Activated naive CD4-positive, alpha-beta T cell treated with anti-CD3 and anti-CD28 coated beads, Interleukin-2, amount 10 ng/mL, durations not matched to agents 7 days and 5 days (primary cell): ENCODE results near the gene VPS13C.
A peak's percentile ranks its signal among the peaks of the same experiment; 100 is the strongest.
"Not testable (repeated sequence)": the region's sequence is repeated elsewhere in the genome, so short reads cannot be mapped to it uniquely, and the experiment has no call there.

ENCODE experiments used
- CTCF ChIA-PET: fragments of 350-600 bp; sonication (Branson Sonifier 250); formaldehyde crosslinking; loops from one replicate; lab custom pipeline; 2021; ENCODE audit warnings: antibody characterized with exemption; lab: Charles Lee
- DNase-seq: peaks from one replicate; pipeline ENCODE4 v3.0.0-alpha.2; 2020
- H3K27ac Mint-ChIP-seq: one replicate; pipeline ENCODE4 v1.8.0; 2021; ENCODE audit warnings: mild to moderate bottlenecking, moderate library complexity, mixed read lengths
- H3K27me3 Mint-ChIP-seq: one replicate; pipeline ENCODE4 v1.8.0; 2021; ENCODE audit warnings: mild to moderate bottlenecking, mixed read lengths
- H3K36me3 Mint-ChIP-seq: one replicate; pipeline ENCODE4 v1.8.0; 2021; ENCODE audit warnings: mixed read lengths
- H3K4me1 Mint-ChIP-seq: one replicate; pipeline ENCODE4 v1.8.0; 2021; ENCODE audit warnings: mixed read lengths
- H3K4me3 Mint-ChIP-seq: one replicate; pipeline ENCODE4 v1.8.0; 2021; ENCODE audit warnings: mild to moderate bottlenecking, moderate library complexity, mixed read lengths
- H3K9me3 Mint-ChIP-seq: one replicate; pipeline ENCODE4 v1.8.0; 2021; ENCODE audit warnings: mixed read lengths

VPS13C gene

GRCh38 chr15:62066663-62067447 lies 6.6 kb upstream of the VPS13C start, which contains the start of gene C2CD4A:
TSS of gene C2CD4A (plus strand) at chr15:62066977. CDS start at chr15:62067614, 637 bp downstream.
- peak; percentile 69 for DNase-seq
- CTCF ChIA-PET: interaction anchor here (0.9 kb wide), 1 partner anchor 194 kb away, joined by 3 read pairs; no protein-coding TSS in a partner anchor
- peak within 1 kb of the TSS; percentile 62 for H3K27ac Mint-ChIP-seq
- H3K9me3 Mint-ChIP-seq: no peaks in the 10 kb centered on the region
- H3K4me3 Mint-ChIP-seq: peak within 1 kb of the TSS; percentile 72
- no peaks in the 10 kb centered on the region for H3K36me3 Mint-ChIP-seq
- peaks cover 53% of the 10 kb centered on the region for H3K27me3 Mint-ChIP-seq
- peaks cover 26% of the 10 kb centered on the region for H3K4me1 Mint-ChIP-seq

GRCh38 chr15:62063825-62064635 lies 3.8 kb upstream of the VPS13C start:
- Mint-ChIP-seq H3K4me1 (peaks cover 40% of the 10 kb centered on the region), H3K9me3 (no peaks in the 10 kb centered on the region), H3K4me3 (no peak overlapping the region), H3K27ac (no peak overlapping the region), H3K36me3 (no peaks in the 10 kb centered on the region), H3K27me3 (peaks cover 53% of the 10 kb centered on the region)
- DNase-seq: no peak
- CTCF ChIA-PET: no interaction called here

DNA sequence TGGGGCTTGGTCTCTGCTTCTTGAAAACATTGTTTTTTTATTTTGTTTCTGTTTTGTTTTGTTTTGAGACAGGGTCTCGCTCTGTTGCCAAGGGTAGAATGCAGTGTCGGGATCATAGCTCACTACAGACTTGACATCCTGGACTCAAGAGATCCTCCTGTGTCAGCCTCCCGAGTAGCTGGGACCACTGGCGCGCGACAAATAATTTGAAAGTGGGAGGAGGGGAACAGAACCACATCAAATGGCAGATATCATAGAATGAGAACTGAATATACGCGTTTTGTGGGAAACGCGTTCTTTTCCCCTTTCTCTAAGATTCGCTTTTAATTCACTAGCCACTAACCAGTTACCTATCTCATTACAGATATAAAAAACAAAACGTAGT lies 641 bp upstream of the VPS13C start:
- peaks cover 30% of the 10 kb centered on the region for H3K4me1 Mint-ChIP-seq
- CTCF ChIA-PET: interaction anchor here (0.7 to 2.4 kb wide), 13 partner anchors 9 to 193 kb away, joined by 3 to 7 read pairs (median 4); no protein-coding TSS in a partner anchor
- peak overlapping the region; percentile 99 for H3K27ac Mint-ChIP-seq
- no peaks in the 10 kb centered on the region for H3K9me3 Mint-ChIP-seq
- H3K27me3 Mint-ChIP-seq: peaks cover 27% of the 10 kb centered on the region
- DNase-seq: no peak
- H3K4me3 Mint-ChIP-seq: peak overlapping the region; percentile 91
- H3K36me3 Mint-ChIP-seq: peaks cover 6% of the 10 kb centered on the region

GRCh38 chr15:62059816-62060112 lies 483 bp downstream of the VPS13C start:
- Mint-ChIP-seq H3K27ac (peak overlapping the region; percentile 99), H3K4me1 (peaks cover 31% of the 10 kb centered on the region), H3K27me3 (peaks cover 19% of the 10 kb centered on the region), H3K4me3 (peak overlapping the region; percentile 91), H3K36me3 (peaks cover 6% of the 10 kb centered on the region), H3K9me3 (no peaks in the 10 kb centered on the region)
- DNase-seq: peak; percentile 84
- CTCF ChIA-PET: interaction anchor here (0.9 to 1.6 kb wide), 7 partner anchors 14 to 182 kb away, joined by 3 to 7 read pairs (median 4); no protein-coding TSS in a partner anchor

DNA sequence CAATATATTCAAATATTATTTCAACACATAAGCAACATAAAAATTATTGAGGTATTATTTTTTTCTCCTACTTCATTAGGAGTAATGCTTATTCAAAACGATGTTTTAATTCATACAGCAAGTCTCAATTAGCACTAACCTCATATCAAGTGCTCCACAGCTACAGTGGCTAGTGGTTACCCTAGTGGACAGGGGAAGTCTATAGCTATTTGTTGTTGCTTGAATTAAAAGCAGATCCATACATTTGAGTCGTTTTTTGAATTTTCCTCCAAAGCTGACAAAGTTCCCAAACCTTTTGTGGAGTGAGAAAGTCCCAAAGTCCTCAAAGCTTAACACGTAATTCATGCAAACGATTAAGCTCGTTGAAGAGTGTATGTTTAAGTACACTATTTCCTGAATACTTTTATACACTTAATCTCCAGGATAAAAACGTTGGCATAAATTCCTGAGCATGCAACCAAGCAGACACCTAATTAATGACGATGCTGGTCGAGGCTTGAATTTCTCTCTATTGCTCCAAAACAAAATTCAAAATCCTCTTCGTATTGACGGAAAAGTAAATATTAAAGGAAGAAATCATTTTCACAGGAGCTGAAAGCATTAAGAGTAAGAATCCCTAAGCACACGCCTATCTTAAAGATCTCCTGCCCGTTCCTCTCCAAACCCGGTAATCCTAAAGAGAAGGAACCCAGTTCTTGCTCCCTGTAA lies 985 bp downstream of the VPS13C start:
- Mint-ChIP-seq H3K27ac (peak overlapping the region; percentile 99), H3K36me3 (peaks cover 6% of the 10 kb centered on the region), H3K4me1 (peaks cover 36% of the 10 kb centered on the region), H3K4me3 (peak overlapping the region; percentile 91), H3K9me3 (no peaks in the 10 kb centered on the region), H3K27me3 (peaks cover 14% of the 10 kb centered on the region)
- DNase-seq: no peak
- CTCF ChIA-PET: interaction anchor here (0.5 to 0.6 kb wide), 2 partner anchors 224 to 1379 kb away, joined by 3 read pairs; no protein-coding TSS in a partner anchor

DNA sequence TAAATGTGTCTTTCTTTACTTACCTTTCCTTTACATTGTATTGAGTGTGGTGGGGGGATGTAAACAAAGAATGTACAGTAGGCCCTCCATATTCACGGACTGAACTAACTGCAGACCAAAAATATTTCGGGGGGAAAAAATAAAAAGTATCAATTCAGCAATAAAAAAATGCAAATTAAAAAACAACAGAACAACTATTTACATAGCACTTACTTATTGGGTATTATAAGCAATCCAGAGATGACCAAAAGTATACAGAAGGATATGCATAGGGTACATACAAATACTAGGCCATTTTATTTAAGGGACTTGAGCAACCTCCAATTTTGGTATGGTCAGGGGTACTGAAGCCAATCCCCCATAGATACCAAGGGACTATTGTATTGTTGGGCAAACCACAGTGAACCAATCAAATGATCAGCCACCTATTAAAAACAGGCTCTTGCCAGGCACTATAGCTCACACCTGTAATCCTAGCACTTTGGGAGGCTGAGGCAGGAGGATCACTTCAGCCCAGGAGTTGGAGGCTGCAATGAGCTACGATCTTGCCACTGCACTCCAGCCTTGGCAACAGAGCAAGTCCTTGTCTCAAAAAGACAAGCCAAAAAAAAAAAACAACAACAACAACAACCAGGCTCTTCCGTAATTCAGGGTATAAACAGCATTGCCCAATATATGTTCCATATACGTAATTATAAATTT lies 1.8 kb downstream of the VPS13C start:
- CTCF ChIA-PET: interaction anchor here (0.6 kb wide), 1 partner anchor 1378 kb away, joined by 3 read pairs; no protein-coding TSS in a partner anchor
- Mint-ChIP-seq H3K4me3 (peak overlapping the region; percentile 58), H3K27me3 (peaks cover 8% of the 10 kb centered on the region), H3K4me1 (peaks cover 41% of the 10 kb centered on the region), H3K27ac (peak overlapping the region; percentile 45), H3K36me3 (peaks cover 6% of the 10 kb centered on the region), H3K9me3 (no peaks in the 10 kb centered on the region)
- DNase-seq: no peak

- no peak for DNase-seq
- H3K4me3 Mint-ChIP-seq: no peak overlapping the region
- H3K27ac Mint-ChIP-seq: no peak overlapping the region
- H3K27me3 Mint-ChIP-seq: peaks cover 4% of the 10 kb centered on the region
- peaks cover 6% of the 10 kb centered on the region for H3K36me3 Mint-ChIP-seq
- peaks cover 48% of the 10 kb centered on the region for H3K4me1 Mint-ChIP-seq
- no peaks in the 10 kb centered on the region for H3K9me3 Mint-ChIP-seq
- CTCF ChIA-PET: no interaction called here
These were observed 2.8 kb downstream of the VPS13C start for GRCh38 chr15:62057341-62057980.

- H3K27ac Mint-ChIP-seq: no peak overlapping the region
- no peak overlapping the region for H3K4me3 Mint-ChIP-seq
- DNase-seq: no peak
- CTCF ChIA-PET: no interaction called here
- H3K4me1 Mint-ChIP-seq: peaks cover 33% of the 10 kb centered on the region
- H3K36me3 Mint-ChIP-seq: peaks cover 9% of the 10 kb centered on the region
- H3K27me3 Mint-ChIP-seq: no peaks in the 10 kb centered on the region
- peaks cover 2% of the 10 kb centered on the region for H3K9me3 Mint-ChIP-seq
These were observed 5.3 kb downstream of the VPS13C start for GRCh38 chr15:62054979-62055378.

DNA sequence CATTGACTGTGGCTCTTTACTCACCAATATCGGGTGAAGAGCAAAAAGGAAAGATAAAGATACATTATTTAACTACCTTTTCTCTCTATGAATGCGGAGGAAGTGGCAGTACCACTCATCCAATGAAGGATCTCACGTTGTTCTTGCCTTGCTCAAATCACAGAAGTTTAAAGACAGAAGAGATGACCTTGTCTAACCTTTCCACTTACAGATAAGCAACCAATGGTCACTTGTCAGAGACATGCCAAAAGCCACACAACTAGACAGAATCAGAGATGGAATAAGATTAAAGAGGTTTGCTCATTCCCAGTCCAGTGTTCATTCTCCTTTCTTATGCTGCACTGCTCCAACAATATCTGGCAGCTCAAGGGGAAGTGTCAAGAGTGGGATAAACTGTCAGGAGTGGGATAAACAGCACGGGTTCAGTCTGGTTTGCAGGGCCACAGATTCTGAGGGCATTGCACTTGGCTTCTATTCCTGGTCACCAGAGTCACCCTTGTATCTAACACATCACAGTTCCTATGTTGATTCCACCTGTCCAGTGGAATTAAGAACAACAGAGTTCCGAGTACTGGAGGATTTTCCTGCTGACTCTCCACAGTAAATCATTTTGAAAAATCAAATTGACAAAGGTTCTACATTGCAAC lies 6.7 kb downstream of the VPS13C start:
- H3K27ac Mint-ChIP-seq: no peak overlapping the region
- H3K4me3 Mint-ChIP-seq: no peak overlapping the region
- peaks cover 6% of the 10 kb centered on the region for H3K9me3 Mint-ChIP-seq
- H3K4me1 Mint-ChIP-seq: peaks cover 27% of the 10 kb centered on the region
- H3K27me3 Mint-ChIP-seq: no peaks in the 10 kb centered on the region
- no peak for DNase-seq
- H3K36me3 Mint-ChIP-seq: peaks cover 13% of the 10 kb centered on the region
- CTCF ChIA-PET: interaction anchor here (0.7 kb wide), 1 partner anchor 9 kb away, joined by 3 read pairs; no protein-coding TSS in a partner anchor

DNA sequence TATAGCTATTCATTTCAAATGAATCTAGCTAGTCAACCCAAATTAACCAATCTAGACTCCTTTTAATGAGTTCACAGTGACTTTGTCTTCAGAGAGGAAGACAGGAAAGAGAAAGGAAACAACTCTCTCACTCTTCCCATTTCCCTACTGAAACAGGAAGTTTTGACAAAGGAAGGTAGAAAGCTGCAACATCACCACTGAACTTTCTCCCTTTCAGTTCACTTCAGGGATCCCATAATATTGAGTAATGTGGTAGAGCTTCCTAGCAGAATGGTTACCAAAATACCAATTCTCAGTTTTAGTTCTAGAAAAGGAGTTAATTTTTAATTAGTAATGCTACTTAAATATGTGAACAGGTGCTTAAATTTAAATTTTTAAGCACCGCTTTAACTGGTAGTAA lies 7.5 kb downstream of the VPS13C start:
- no peak for DNase-seq
- CTCF ChIA-PET: no interaction called here
- H3K36me3 Mint-ChIP-seq: peaks cover 10% of the 10 kb centered on the region
- H3K4me3 Mint-ChIP-seq: no peak overlapping the region
- H3K4me1 Mint-ChIP-seq: peaks cover 23% of the 10 kb centered on the region
- no peaks in the 10 kb centered on the region for H3K27me3 Mint-ChIP-seq
- no peak overlapping the region for H3K27ac Mint-ChIP-seq
- peaks cover 6% of the 10 kb centered on the region for H3K9me3 Mint-ChIP-seq

DNA sequence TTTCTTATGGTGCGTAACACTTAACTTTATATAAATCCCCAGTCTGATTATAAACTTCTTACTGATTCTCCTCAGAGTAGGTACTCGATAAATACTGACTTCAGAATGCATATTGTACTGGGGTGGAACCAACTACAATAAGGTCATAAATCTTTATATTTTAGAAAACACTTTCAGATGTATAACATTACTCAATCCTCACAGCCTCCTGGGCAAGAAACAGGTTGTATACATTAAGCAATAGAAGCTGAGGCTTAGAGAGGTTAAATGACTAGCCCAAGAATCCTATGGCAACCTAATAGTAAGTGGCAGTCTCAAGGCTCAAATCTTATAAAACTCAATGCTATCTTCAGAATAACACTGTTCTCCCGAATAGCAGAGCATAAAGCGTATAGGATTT lies 9.1 kb downstream of the VPS13C start:
- Mint-ChIP-seq H3K4me3 (no peak overlapping the region), H3K27me3 (no peaks in the 10 kb centered on the region), H3K27ac (no peak overlapping the region), H3K9me3 (peaks cover 6% of the 10 kb centered on the region), H3K4me1 (peaks cover 27% of the 10 kb centered on the region), H3K36me3 (peaks cover 8% of the 10 kb centered on the region)
- CTCF ChIA-PET: no interaction called here
- no peak for DNase-seq

DNA sequence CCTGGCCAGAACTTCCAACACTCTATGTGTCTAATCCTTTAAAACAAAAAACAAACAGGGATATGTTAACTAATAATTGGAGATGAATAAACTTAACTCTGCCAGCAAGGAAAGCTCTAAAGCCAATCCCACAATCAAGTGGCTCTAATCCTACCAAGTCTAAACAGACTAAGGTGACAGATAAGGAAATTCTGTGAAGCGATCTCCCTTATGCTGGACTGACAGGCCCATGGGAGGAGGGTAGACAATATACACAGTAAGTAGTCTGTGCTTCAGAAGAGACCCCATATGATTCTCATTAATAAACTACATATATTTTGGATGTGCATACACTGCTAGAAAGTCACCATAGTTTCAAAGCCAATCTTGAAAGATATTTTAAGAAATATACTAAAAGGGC lies 10.1 kb downstream of the VPS13C start:
- H3K36me3 Mint-ChIP-seq: peaks cover 8% of the 10 kb centered on the region
- peaks cover 6% of the 10 kb centered on the region for H3K9me3 Mint-ChIP-seq
- CTCF ChIA-PET: no interaction called here
- H3K4me3 Mint-ChIP-seq: no peak overlapping the region
- H3K27me3 Mint-ChIP-seq: no peaks in the 10 kb centered on the region
- no peak overlapping the region for H3K27ac Mint-ChIP-seq
- peaks cover 38% of the 10 kb centered on the region for H3K4me1 Mint-ChIP-seq
- no peak for DNase-seq

GRCh38 chr15:62048254-62048653 lies 12.0 kb downstream of the VPS13C start:
- not testable (repeated sequence) for DNase-seq, H3K36me3 Mint-ChIP-seq
- H3K4me1 Mint-ChIP-seq: peaks cover 28% of the 10 kb centered on the region

More at GRCh38 chr15:62048254-62048653, 12.0 kb downstream of the VPS13C start:
- H3K4me3 Mint-ChIP-seq, H3K27ac Mint-ChIP-seq, CTCF ChIA-PET, H3K9me3 Mint-ChIP-seq, H3K27me3 Mint-ChIP-seq: not testable (repeated sequence)
